CD4-positive, alpha-beta T cell treated with Interleukin-10 for 1 hour (primary cell): Measurements from ENCODE around the gene TSSC4.

Source experiments
- DNase-seq: peaks from one replicate; pipeline ENCODE4 v3.0.0-alpha.2; 2020

TSSC4 gene

DNA sequence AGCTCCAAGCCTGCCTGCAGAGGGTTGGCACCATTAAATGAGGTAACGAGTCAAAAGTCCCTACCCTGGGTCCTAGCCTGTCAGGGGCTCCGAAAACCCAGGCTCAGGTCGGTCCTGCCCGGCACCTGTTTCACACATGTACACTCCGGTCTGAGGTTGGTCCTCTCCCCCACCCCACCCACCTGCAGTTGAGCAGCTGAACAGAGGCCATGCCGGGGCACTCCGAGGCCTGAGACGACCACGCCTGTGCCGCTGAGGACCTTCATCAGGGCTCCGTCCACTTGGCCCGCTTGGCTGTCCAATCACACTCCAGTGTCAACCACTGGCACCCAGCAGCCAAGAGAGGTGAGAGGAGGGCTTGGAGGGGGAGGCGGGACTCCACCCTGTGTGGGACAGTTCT is 1.6 kb downstream of the TSSC4 start:
- no peak for DNase-seq

DNA sequence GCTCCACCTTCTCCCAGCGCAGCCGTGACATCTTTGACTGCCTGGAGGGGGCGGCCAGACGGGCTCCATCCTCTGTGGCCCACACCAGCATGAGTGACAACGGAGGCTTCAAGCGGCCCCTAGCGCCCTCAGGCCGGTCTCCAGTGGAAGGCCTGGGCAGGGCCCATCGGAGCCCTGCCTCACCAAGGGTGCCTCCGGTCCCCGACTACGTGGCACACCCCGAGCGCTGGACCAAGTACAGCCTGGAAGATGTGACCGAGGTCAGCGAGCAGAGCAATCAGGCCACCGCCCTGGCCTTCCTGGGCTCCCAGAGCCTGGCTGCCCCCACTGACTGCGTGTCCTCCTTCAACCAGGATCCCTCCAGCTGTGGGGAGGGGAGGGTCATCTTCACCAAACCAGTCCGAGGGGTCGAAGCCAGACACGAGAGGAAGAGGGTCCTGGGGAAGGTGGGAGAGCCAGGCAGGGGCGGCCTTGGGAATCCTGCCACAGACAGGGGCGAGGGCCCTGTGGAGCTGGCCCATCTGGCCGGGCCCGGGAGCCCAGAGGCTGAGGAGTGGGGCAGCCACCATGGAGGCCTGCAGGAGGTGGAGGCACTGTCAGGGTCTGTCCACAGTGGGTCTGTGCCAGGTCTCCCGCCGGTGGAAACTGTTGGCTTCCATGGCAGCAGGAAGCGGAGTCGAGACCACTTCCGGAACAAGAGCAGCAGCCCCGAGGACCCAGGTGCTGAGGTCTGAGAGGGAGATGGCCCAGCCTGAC is 2.5 kb downstream of the TSSC4 start:
- no peak for DNase-seq

DNA sequence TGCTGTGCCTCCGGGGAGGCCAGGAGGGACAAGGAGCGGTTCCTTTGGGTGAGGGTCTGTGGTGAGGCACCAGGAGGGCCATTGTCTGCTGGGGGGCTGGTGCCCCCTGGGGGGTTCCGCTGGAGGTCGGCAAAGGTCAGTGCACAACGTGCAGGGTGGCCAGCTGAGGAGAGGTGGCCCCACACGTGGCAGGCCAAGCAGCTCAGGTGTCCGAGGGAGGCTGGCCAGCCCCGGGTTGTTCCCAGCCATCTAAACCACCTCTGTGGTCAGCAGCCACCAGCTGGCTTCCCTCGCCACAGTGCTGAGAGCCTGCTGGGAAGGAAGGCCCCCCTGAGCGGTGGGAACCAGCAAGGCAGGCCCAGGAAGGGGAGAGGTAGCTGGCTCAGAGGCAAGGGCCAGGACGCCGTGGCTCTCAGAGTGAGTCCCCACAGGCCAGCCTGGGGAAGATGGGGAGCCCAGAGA is 4.2 kb downstream of the TSSC4 start:
- no peak for DNase-seq

DNA sequence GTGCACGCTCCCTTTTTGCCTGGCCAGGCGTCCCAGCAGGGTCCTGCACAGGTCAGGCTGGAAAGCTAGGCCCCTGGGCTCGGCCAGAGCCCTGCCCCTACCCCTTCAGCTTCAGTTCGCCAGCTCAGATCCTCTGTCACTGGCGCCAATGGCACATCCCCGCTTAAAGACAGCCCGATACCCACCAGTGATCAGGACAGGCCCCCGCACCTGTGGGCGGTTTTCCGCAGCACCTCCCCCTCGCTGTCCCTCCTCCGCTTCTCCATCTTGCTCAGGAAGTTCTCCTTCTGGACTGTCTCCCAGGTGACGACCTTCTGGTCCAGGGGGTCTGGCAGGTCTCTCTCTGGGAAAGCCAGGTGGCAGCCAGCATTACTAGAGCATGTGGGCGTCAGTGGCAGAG is 5.9 kb downstream of the TSSC4 start:
- no peak for DNase-seq

DNA sequence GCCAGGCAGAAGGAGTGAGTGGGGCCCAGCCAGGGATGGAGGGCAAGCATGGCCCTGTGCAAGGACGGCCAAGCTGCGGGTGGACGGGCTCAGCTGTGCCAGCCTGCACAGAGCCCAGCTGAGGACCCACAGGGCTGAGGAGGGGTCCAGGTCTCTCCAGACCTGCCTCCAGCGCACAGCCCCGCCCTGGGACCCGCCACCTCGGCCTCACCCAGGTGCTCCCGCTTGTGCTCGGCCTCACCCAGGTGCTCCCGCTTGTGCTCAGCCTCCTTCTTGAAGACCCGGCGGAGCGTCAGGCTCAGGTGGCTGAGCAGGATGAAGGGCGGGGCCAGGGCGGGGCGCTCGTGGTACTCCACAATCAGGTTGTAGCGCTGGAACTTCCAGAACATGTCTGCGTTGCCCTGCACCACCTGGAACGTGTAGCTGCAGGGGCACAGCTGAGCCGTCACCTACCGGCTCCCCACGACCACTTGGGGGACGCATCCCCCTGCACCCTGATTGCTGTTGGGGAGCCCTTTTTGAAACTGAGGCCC is 6.4 kb downstream of the TSSC4 start:
- no peak for DNase-seq

DNA sequence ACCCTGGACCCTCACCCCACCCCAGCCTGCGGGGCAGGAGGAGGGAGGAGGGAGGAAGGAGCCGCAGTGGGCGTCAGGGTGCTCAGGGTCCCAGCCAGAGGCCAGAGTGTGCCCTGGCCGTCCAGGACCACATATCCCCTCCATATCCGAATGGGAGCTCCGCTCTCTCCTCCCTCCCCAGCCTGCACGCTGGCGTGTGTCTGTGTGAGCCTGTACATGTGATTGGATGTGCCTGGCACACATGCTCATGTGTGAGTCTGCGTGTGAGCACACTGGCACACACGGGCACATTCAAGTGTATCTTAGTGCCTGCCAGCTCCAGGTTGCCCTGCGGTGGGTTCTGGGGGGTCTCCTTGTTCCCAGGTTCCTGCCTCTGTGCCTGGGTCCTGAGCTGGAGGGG is 8.1 kb downstream of the TSSC4 start:
- no peak for DNase-seq

DNA sequence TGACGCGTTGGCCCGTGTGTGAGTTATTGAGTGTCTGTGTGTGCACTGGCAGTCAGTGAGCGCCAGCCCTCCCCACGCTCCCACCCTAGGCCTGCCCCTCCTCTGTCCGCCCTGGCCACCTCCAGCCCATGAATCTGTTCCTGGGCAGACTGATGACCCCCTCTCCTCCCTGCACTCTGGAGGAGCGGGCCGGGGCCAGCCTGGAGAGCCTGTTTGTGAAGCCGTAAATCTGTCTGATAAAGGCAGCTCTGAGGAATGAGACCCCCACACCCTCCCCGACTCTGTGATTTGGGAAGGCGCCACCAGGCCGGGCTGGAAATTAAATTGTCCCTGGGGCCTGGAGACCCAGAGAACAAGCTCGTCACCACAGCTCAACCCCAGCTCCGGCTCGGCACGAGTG is 8.6 kb downstream of the TSSC4 start:
- no peak for DNase-seq

DNA sequence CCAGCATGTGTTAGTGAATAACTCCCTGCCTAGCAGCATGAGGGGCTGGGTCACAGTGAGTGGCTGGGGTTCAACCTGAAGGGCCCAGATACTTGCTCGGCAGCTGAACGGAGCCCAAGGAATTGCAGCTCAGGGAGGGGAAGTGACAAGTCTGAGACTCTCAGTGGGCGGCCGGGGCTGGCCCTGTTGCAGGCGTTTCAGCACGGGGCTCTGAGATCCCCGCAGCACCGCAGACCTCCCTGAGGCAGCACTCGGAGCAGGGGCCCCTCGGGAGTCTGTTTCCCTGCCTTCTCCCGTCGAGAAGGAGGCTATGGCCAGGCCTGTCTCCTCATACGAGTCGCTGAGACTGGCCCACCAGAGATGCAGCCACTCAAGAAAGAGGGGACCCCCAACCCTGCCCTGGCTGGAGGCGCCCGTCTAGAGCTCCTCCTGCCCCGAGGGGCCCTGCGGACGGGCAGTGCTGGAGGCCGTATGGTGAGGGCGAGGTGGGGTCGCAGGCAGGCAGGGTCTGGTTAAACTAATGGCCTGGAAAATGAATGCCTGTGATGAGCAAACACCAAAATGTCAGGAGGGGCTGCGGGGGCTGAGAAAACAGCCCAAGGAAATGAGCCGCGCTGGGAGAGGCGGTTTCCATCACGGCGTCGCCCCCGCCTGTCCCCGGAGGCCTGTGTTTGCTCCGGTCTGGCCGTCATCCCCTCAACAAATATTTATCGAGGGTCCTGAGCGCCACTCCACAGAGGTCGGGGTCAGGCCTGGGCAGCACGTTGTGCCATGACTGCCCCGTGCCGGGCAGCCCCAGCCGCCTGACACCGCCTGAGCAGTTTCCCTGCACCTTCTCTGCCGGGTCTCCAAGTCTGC is 9.3 kb downstream of the TSSC4 start:
- no peak for DNase-seq

DNA sequence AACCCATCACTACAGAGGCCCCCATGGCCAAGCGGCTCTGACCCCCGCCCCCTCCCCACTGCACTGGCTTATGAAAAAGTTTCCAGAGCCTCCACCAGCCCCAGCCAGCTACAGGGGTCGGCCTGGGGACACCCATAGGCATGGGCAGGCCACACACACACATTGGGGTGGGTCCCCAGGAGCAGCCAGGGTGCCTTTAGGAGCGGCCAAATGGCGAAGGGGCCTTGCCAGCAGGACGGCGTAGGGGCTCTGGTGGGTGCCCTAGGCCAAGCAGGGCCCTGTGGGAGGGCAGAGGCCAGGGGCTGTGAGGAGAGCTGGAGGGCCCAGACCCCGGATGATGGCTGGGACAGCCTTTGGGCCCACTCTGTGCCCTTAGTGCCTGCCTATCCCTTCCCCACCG is 10.1 kb downstream of the TSSC4 start:
- no peak for DNase-seq

DNA sequence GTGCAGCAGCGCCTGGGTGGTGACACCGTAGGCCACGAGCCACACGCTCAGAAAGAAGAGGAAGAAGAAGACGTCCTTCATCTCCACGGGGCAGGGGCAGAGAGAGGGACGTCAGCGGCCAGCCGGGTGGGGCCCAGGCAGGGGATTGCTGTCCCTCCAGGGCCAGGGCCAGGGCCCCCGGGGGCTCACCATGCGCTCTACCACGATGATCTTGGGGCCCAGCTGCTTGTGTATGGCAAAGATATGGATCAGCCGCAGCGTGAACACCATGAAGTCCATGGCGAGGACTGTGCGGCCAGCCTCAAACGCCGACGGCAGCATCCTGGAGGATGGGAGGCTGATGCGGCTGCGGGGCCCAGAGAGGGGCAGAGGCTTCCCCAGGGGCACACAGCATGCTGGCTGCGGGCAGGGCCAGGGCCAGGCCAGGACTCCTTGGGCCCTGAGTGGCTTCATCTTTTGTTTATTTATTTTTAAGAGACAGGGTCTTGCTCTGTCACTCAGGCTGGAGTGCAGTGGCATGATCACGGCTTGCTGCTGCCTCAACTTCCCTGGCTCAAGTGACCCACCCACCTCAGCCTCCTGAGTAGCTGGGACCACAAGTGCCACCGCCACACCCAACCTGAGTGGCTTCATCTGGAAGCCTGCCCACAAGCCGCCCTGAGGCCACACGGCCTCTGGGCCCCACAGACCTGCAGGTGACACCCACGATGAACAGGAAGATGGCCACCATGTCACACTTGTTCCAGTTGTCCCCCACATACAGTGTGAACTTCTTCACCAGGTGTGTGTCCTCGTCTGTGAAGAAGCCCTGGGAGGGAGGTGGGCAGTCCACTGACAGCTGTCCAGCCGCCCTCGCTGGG is 11.1 kb downstream of the TSSC4 start:
- no peak for DNase-seq

DNA sequence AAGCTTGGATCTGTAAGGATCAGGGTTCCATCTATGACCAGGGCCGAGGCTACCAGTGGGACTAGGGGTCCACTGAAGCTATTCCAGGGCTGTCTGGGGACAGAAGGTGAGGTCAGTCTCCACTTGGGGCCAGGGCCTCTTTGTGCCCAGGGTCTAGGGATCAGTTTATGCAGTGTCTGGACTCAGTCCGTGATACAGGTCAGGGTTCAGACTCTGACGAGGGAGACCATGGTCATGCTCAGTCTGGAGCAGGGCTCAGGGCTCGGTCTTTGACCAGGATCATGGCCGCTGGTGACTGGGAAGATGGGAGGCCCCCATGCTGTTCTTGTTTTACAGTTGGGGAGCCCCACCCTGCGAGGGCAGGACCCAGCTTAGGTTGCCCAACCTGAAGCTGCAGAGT is 11.8 kb downstream of the TSSC4 start:
- DNase-seq, result no peak

DNA sequence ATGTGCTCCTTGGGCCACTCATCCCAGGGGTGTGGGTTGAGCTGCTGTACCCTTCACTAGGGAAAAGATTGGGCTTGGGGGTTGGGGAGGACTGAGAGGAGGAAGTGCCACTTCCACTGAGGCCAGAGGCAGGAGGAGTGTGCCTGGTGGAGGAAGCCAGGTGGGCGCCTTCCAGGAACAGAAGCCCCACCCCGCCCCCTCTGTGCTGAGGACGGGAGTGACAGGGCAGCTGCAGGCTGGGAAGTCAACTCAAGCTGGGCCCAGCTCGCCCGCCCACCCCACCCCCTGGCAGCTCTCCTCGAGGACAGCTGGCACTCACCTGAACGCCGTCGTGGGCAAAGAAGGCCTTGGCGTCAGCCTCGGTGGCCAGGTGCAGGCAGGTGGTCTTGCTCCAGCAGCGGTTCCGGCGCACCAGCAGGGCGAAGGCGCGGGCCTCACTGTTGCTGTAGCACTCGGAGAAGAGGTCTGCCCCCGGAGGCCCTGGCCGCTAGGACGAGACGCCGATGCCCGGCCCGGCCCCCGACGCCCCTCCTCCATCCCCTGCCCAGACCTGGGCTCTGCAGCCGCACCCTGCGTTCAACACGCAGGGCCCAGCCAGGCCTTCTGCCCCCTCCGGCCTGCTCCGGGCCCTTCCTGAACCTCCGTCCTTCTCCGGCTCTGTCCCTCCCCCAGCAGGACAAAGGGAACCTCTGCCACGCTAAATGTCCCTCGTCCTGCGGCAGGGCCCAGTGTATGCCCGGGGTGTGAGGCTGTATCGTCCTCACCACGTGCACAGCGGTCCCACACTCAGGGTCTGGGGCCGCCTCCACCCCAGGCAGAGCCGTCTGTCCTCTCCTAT is 13.4 kb downstream of the TSSC4 start:
- no peak for DNase-seq

DNA sequence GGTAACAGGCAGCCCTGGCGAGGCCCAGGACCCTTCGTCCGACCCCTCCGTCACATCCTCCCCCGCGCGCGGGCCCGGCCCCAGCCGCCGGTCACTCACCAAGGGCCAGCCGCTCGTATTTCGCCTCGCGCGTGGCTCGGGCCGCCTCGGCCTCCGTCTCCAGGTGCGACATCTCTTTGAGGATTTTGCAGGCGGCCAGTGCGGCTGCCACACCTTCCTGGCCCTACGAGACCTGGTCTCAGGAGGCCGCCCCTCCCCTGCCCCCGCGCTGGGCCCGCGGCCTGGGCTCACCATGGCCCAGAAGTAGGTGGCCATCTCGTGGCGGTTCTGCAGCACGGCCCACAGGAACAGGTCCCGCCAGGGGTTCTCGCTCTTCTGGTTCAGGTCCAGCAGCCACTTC is 14.1 kb downstream of the TSSC4 start:
- DNase-seq, result no peak

DNA sequence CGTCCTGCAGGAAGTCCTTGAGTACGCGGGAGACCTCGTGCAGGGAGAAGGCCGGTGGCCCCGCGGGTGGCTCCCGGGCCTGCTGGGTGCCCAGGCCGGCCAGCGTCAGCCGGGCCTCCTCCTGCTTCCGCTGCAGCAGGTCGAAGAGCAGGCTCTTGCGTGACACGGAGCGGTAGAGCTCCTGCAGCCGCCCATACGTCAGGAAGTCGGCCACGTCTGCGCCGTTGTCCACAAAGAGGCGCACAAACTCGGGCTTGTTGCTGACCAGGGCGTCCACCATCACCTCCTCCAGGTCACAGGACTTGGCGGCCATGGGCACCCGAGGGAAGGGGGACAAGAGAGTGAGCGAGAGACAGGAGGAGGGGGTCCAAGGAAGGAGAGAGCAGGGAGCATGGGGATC is 14.6 kb downstream of the TSSC4 start:
- DNase-seq, result no peak

DNA sequence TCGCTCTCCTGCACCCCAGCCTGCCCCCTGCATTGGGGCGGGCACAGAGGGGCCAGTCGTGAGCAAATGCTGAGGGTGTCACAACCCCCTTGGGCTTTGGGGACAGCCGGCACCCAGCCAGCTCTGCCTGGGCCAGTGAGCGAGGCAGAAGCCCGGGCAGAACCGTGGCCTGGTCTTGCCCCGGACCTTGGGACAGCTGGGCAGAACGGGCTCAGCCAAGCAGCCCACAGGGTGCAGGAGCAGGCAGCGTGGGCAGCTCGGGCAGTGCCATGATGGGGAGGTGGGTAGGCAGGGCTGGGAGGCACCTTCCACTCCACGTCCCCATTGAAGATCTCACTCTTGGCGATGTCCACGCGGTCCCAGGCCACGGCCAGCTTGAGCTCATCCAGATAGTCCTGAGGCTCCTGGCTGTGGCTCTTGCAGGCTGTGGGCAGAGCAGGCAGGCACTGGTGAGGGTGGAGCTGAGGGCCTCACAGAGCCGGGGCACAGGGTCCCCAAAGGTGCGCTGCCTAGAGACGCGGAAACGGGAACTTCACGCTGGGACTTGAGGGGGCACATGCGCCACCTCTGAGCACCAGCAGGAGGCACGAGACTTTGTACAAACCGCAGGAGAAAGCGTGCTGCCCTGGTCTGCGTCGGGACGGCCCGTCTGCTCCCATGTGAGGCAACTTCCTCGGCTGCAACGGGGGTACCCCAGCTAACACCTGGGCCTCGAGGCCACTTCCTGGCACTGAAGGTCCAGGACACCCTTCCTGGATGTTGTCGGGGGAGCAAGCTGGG is 15.2 kb downstream of the TSSC4 start:
- DNase-seq, result no peak

DNA sequence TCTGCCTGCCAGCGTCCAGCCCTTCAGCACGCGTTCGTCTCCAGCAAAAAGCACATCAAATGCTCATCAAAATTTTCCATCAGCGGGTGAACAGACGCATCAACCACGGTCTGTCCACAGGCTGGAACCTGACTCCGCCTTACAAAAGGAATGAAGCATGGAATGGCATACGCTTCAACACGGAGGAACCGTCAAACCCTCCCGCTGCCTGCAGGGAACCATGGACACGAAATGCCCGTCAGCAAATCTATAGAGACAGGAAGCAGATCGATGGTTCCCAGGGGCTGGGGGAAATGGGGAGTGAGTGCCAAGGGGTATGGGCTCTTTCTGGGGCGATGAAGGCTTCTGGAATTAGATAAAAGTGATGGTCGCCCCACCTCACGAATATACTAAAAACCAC is 16.2 kb downstream of the TSSC4 start:
- DNase-seq, result no peak

DNA sequence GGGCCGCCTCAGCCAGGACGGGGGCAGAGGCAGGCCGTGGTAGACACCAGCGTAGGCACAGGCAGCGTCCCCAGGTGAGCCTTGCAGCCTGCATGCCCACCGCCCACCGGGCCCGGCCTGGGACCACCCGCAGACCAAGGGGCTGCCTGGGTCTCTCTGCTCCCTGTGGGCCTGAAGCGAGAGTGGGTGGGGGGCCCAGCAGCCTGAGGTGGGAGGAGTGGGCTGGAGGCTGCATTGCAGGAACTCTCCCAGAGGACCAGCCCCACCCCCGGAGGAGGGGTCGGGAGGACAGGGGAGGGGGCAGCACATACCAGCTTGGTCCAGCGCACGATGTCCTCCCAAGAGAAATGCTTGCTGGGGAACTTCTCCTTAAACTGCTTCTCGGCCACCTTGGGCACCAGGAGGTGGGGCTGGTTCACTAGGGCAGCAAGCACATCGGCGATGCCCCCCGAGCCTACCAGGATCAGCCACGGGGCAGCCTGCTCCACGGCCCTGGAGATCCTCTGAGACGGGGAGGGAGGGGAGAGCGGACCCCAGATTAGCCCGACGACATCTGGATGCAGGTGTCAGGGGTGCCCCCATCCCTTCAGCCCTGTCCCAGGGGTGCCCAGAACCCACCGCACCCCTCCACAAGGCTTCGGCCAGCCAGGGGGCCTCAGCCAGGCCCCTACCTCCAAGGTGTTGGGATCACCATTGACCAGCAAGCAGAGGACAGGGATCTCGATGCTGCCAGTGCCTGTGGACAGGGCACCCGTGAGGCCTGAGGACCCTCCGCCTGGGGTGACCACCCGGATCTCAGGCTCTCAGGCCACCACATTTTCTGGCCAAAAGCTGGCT is 17.5 kb downstream of the TSSC4 start:
- no peak for DNase-seq

DNA sequence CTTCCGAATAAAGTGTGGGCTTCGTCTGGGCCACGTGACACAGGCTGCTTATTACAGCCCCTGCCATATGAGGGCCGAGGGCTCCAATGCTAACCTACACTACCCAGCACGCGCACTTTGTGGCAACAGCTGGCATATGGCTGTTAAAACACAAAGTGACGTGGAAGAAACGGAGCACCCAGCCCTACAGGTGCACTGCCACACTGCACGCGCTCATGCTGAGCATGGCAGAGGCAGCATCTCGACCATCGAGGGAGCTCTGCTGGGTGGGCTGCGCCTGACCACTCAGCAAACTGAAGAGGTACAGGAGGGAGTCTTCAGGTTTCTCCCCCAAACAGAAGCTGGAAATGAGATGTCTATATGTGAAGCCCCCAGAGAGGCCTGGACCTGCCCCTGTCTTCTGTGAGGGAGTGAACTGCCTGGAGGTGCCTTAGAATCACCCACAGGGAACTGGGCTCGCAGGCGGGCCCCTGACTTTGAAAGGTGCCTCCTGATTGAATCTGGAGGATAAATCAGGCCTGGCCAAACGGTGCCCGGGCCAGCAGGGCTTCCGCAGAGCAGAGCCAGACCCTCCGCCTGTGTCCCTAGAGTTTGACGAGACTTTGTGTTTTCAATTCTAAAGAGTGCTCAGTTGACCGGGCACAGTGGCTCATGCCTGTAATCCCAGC is 18.3 kb downstream of the TSSC4 start:
- DNase-seq, result no peak

DNA sequence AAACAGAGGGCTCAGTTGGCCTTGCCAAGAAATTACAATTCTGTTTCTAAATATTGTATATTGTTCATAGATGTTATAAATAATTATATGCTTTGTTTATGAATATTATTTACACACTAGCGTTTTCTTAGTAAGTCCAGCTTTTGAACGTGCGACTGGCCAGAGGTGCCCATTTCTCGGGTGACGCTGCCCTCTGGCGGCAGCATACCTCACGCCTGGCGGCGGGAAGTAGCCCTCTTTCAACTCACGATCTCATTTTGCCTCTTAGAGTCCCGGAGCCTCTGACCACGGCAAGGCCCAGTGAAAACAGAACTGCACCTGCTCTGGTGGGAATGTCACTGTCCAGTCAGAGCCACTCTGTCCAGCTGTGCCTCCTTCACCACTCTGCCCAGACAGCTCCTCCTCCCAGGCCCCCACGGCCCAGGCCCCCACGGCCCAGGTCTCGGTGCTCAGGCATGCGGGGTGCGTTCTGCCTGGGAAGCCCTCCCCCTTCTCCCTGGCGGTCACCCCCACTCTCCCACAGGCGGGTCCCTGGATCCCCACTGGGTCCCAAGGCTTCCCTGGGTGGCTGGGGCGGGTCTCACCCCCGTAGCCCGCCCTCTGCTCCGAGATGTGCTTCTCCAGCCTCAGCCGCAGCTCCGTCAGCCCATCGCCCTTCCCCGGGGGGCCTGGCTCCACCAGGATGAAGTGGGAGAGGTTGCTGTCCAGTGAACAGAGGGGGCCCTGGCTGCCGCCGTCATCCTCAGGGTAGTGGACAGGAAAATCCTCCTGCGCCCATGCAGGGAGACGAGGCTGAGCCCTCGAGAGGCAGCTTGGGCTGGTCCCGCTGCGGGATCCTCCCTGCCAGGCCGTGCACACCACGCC is 19.3 kb downstream of the TSSC4 start:
- peak; percentile 70 for DNase-seq
